ENCODE results near the gene PTPN1.
"Not testable (repeated sequence)": the region's sequence is repeated elsewhere in the genome, so short reads cannot be mapped to it uniquely, and the experiment has no call there.

PTPN1 gene

GRCh38 chr20:50478162-50478990 lies 31.8 kb upstream of the PTPN1 start:
- DNase-seq (ENCODE audit: low read depth in 1 of 2, low spot score in 1 of 2), result peak; percentile 51 to 60

- no peak for DNase-seq (ENCODE audit: low read depth in 1 of 2, low spot score in 1 of 2)
Observed at GRCh38 chr20:50481741-50482140, 28.4 kb upstream of the PTPN1 start.

- DNase-seq (ENCODE audit: low read depth in 1 of 2, low spot score in 1 of 2), result no peak
Observed at GRCh38 chr20:50482396-50482981, 27.7 kb upstream of the PTPN1 start.

GRCh38 chr20:50484271-50484976 lies 25.8 kb upstream of the PTPN1 start:
- DNase-seq (ENCODE audit: low read depth in 1 of 2, low spot score in 1 of 2), result no peak

- DNase-seq (ENCODE audit: low read depth in 1 of 2, low spot score in 1 of 2), result no peak
Observed at GRCh38 chr20:50487397-50487796, 22.8 kb upstream of the PTPN1 start.

- no peak for DNase-seq (ENCODE audit: low read depth in 1 of 2, low spot score in 1 of 2)
Observed at GRCh38 chr20:50488236-50488806, 21.9 kb upstream of the PTPN1 start.

- no peak for DNase-seq (ENCODE audit: low read depth in 1 of 2, low spot score in 1 of 2)
Observed at GRCh38 chr20:50491168-50491567, 19.0 kb upstream of the PTPN1 start.

GRCh38 chr20:50491926-50492634 lies 18.1 kb upstream of the PTPN1 start:
- DNase-seq (ENCODE audit: low read depth in 1 of 2, low spot score in 1 of 2), result no peak

GRCh38 chr20:50493881-50494253 lies 16.3 kb upstream of the PTPN1 start:
- no peak for DNase-seq (ENCODE audit: low read depth in 1 of 2, low spot score in 1 of 2)

GRCh38 chr20:50494428-50494827 lies 15.8 kb upstream of the PTPN1 start:
- DNase-seq (ENCODE audit: low read depth in 1 of 2, low spot score in 1 of 2), result no peak

GRCh38 chr20:50496773-50497385 lies 13.3 kb upstream of the PTPN1 start:
- DNase-seq (ENCODE audit: low read depth in 1 of 2, low spot score in 1 of 2), result no peak

GRCh38 chr20:50498071-50498776 lies 12.0 kb upstream of the PTPN1 start:
- no peak for DNase-seq (ENCODE audit: low read depth in 1 of 2, low spot score in 1 of 2)

GRCh38 chr20:50499938-50500337 lies 10.2 kb upstream of the PTPN1 start:
- DNase-seq (ENCODE audit: low read depth in 1 of 2, low spot score in 1 of 2), result no peak

GRCh38 chr20:50501972-50502745 lies 8.0 kb upstream of the PTPN1 start:
- no peak for DNase-seq (ENCODE audit: low read depth in 1 of 2, low spot score in 1 of 2)

GRCh38 chr20:50504231-50504823 lies 5.9 kb upstream of the PTPN1 start:
- no peak for DNase-seq (ENCODE audit: low read depth in 1 of 2, low spot score in 1 of 2)

GRCh38 chr20:50506270-50506579 lies 4.0 kb upstream of the PTPN1 start:
- DNase-seq (ENCODE audit: low read depth in 1 of 2, low spot score in 1 of 2), result no peak

- not testable (repeated sequence) for DNase-seq (ENCODE audit: low read depth in 1 of 2, low spot score in 1 of 2)
Observed at GRCh38 chr20:50507745-50508144, 2.4 kb upstream of the PTPN1 start.

- no peak for DNase-seq (ENCODE audit: low read depth in 1 of 2, low spot score in 1 of 2)
Observed at GRCh38 chr20:50508171-50508755, 1.9 kb upstream of the PTPN1 start.
